Adipocyte (in vitro differentiated cells): ENCODE data around the gene PHF21A.
"Not testable (repeated sequence)": the region's sequence is repeated elsewhere in the genome, so short reads cannot be mapped to it uniquely, and the experiment has no call there.

Experiments
- DNase-seq: peaks from one replicate; pipeline ENCODE4 v3.0.0-alpha.2; 2015; ENCODE audit warnings: low read depth
- H3K27me3 ChIP-seq: replicated peaks from 2 replicates; pipeline ENCODE4 v1.7.0; 2013; ENCODE audit warnings: mild to moderate bottlenecking, low read length, moderate library complexity; ENCODE audit not compliant: control insufficient read depth, insufficient read depth
- H3K36me3 ChIP-seq: 2 replicates; pipeline ENCODE4 v1.7.0; 2013; ENCODE audit warnings: low read length, mild to moderate bottlenecking, moderate library complexity; ENCODE audit not compliant: control insufficient read depth, insufficient read depth, severe bottlenecking
- H3K4me1 ChIP-seq: 2 replicates; pipeline ENCODE4 v1.7.0; 2013; ENCODE audit warnings: mild to moderate bottlenecking, low read length, moderate library complexity; ENCODE audit not compliant: control insufficient read depth, insufficient read depth
- H3K4me3 ChIP-seq: 2 replicates; pipeline ENCODE4 v1.7.0; 2013; ENCODE audit warnings: mild to moderate bottlenecking, low read length, moderate library complexity
- H3K9ac ChIP-seq: 2 replicates; pipeline ENCODE4 v1.7.0; 2013; ENCODE audit warnings: mild to moderate bottlenecking, low read length, moderate library complexity
- H3K9me3 ChIP-seq: 2 replicates; pipeline ENCODE4 v1.7.0; 2013; ENCODE audit warnings: mild to moderate bottlenecking, low read length, moderate library complexity; ENCODE audit not compliant: control insufficient read depth

Gene PHF21A

DNA sequence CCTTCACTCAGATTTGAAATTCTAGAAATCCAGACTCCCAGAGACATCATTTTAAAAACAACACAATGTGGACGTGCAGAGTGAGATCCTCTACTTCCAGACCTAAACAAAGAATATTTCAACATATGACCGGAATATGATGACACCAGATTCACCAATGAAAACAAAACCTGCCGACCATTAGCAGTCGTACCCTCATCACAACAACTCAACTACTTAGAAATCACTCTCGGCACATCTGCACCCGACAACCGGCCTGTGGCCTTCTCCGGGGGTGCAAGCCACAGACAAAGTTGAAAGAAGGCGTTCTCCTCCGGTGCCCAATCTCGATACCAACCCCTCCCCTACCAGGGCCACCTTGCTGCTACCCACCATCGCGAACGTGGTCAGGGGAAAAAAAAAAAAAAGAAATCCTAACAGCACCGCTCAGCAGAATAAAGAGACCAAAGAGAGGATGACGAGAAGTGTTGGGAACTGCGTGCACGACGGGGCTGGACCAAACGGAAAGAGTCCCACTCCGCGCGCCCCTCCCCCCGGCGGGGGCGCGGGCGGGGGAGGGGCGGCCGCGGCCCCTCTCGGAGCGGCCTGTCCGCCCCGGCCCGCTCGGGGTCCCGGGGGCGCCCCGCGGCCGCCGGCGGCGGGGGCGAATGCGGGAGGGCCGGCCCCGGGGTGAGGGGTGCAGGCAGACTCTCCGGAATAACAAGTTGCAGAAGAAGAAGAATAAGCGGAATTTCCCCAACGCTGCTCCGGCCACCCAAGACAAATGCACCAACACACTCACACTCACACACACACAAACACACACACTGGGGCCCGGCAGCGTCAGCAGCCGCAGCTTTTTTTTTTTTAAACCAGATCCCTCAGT lies 1.7 kb downstream of the PHF21A start:
- DNase-seq = peak; percentile 84
- no peaks in the 10 kb centered on the region for H3K27me3 ChIP-seq

DNA sequence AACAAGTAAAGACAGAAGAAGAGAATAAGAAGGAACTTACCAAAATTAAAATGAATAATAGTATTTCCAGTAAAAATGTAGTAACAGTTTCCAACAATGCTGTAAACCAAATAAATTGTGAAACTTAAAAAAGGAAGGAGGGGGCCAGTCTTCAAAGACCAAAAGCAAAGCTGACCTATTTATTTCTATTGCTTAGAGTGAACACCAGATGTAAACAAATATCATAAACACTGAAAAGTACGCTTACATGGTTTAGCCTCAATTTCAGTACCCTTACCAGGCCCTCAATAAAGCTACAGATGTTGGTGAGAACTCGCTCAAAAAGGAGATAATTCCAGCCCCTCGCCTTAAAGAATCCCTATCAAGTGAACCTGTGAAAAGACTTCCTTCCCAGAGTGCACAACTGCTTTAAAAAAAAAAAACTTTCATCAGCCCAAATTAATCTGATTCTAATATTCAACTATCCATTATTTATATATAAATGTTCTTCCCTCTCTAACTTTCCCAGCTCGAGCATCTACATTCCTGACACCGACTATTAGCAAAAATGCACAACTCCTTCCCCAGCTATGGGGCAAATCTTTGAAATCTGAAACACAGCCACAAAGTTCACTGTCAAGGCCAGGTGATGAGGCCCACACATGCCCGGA lies 2.4 kb downstream of the PHF21A start:
- Histone ChIP-seq H3K4me3 (peak overlapping the region; percentile 99), H3K36me3 (no peaks in the 10 kb centered on the region), H3K9ac (peak overlapping the region; percentile 93), H3K4me1 (peaks cover 39% of the 10 kb centered on the region), H3K9me3 (no peaks in the 10 kb centered on the region), H3K27me3 (no peaks in the 10 kb centered on the region)
- peak; percentile 40 for DNase-seq

More for the DNA sequence above, 1.7 kb downstream of the PHF21A start:
- peaks cover 39% of the 10 kb centered on the region for H3K4me1 ChIP-seq
- H3K36me3 ChIP-seq = no peaks in the 10 kb centered on the region
- H3K9ac ChIP-seq = peak overlapping the region; percentile 93
- peak overlapping the region; percentile 99 for H3K4me3 ChIP-seq
- H3K9me3 ChIP-seq = no peaks in the 10 kb centered on the region

DNA sequence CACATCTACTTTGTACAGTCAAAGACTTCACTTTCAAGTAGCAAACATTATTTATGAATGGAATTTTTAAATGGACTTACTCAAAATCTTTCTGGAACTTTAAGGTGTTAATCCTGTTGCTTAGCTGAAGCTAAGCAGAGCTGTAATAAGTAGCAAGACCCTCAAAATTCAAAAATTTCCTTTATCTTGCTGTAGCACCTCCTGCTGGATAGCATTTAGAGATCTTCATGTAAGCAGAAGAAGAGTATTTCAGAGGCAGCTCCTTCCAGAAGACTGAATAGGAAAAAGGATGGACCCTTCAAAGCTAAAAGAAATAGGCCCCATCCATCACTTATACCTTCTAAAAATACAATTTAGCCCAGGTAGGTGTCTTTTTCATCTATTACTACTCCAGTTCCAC lies 3.4 kb downstream of the PHF21A start:
- H3K9me3 ChIP-seq = no peaks in the 10 kb centered on the region
- DNase-seq = no peak

DNA sequence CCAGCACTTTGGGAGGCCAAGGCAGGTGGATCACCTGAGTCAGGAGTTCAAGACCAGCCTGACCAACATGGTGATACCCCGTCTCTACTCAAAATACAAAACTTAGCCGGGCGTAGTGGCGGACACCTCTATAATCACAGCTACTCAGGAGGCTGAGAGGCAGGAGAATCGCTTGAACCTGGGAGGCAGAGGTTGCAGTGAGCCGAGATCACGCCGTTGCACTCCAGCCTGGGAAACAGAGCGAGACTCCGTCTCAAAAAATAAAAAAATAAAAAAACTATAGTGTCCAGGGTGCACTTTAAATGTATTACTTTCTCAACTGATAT lies 4.6 kb downstream of the PHF21A start:
- not testable (repeated sequence) for H3K36me3 ChIP-seq, H3K4me3 ChIP-seq, H3K27me3 ChIP-seq

More for the DNA sequence above, 3.4 kb downstream of the PHF21A start:
- Histone ChIP-seq H3K36me3 (no peaks in the 10 kb centered on the region), H3K9ac (peak overlapping the region; percentile 93), H3K27me3 (no peaks in the 10 kb centered on the region), H3K4me3 (peak overlapping the region; percentile 99), H3K4me1 (peaks cover 32% of the 10 kb centered on the region)

DNA sequence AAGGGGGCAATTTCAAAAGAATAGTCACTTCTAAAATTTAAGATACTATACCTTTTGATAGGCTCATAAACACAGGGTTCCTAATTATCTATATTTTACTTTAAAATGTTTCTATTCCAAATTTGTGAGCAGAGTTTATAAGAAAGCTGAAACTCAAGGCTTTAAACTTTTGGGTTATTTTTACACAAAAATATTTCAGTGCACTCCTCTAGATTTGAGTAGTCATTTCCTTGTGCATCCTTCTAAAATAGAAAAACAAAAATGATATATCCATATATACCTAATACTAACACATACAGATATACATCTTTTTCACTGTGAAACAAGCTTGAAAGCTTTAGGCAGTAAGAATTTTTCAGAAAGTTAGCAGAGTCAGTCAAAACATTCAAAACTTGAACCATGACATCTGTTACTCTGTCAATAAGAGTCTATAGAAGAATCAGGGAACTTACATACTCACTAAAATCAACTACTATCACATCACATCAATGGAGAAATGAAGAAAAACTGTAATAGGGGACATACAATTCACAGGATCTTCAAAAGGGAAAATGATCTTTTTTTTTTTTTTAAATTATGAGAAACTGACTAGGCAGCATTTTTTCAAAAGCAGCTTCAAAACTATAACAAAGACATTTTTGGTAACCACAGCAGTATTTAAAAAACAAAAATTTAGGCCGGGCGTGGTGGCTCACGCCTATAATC lies 5.1 kb downstream of the PHF21A start:
- no peaks in the 10 kb centered on the region for H3K27me3 ChIP-seq
- no peaks in the 10 kb centered on the region for H3K9me3 ChIP-seq
- H3K4me3 ChIP-seq = no peak overlapping the region
- peaks cover 25% of the 10 kb centered on the region for H3K4me1 ChIP-seq
- DNase-seq = no peak
- H3K36me3 ChIP-seq = no peaks in the 10 kb centered on the region
- H3K9ac ChIP-seq = peak overlapping the region; percentile 44

More for the DNA sequence above, 4.6 kb downstream of the PHF21A start:
- not testable (repeated sequence) for H3K9me3 ChIP-seq, DNase-seq, H3K9ac ChIP-seq
- peaks cover 25% of the 10 kb centered on the region for H3K4me1 ChIP-seq

DNA sequence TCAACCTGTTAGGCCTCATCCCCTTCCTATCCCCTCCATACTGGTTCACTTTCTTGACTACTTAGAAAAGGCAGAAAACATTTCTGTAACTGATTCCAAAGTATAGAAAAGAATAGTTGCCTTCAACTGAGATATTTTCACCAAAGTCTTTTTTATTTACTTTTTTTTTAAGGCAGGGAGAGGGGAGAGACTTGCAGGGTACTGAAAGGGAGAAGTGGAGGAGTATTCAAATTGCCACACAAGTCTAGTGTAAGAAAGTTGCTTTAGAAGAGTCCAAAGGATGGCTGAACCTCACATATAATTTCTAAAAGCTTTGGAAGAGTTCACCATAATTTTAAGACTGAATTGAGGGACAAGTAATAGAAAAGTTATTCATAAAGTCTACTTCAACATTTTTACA lies 6.3 kb downstream of the PHF21A start:
- Histone ChIP-seq H3K36me3 (no peaks in the 10 kb centered on the region), H3K27me3 (no peaks in the 10 kb centered on the region), H3K4me3 (no peak overlapping the region), H3K9ac (no peak overlapping the region), H3K9me3 (no peaks in the 10 kb centered on the region), H3K4me1 (peaks cover 25% of the 10 kb centered on the region)
- DNase-seq = no peak

DNA sequence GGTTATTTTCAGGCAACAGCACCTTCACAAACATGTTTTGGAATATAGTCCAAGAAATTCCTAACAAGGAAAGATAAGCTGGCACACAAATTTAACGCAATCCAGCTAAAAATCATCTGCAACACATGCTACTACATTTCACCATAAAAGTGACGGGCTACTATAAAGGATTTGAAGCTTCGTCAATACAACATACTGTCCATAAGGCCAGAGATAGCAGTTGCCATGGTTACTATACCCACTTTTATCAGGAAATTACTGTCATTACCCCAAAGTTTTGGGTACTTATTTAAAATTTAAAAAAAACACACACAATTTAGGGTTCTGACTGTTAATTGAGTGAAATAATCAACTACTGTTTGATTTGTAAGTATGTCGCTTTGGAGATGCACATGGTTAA lies 6.9 kb downstream of the PHF21A start:
- Histone ChIP-seq H3K27me3 (no peaks in the 10 kb centered on the region), H3K36me3 (no peaks in the 10 kb centered on the region), H3K9me3 (no peaks in the 10 kb centered on the region), H3K9ac (no peak overlapping the region), H3K4me1 (peaks cover 25% of the 10 kb centered on the region), H3K4me3 (no peak overlapping the region)
- no peak for DNase-seq

DNA sequence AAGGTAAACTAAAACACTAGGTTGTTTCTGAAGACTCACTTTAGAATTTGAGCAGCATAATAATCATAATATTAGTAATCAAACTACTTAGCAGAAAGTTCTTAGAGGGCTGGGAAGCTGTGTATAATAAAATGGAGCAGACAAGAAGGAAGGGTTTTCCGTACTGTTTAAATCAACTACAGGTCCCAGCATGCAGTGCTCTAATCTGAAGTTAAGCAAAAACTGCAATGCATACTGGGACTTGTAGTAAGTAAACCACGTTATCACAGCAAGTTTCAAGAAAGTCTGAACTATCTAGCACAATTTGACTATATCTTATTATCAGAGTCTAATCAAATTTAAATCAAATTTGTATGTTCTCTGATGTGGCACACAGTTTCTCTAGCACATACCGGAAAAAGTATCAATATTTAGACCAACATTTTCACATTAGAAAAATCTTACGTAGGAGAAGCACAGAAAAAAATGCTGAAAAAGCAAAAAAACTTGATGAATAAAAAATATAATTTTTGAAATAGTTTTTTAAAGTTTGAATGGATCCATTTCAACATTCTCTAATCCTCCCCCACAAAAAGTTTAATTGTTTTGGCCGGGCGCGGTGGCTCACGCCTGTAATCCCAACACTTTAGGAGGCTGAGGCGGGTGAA lies 8.2 kb downstream of the PHF21A start:
- Histone ChIP-seq H3K9ac (no peak overlapping the region), H3K4me1 (peaks cover 14% of the 10 kb centered on the region), H3K4me3 (no peak overlapping the region), H3K27me3 (no peaks in the 10 kb centered on the region), H3K36me3 (no peaks in the 10 kb centered on the region), H3K9me3 (no peaks in the 10 kb centered on the region)
- peak; percentile 52 for DNase-seq

DNA sequence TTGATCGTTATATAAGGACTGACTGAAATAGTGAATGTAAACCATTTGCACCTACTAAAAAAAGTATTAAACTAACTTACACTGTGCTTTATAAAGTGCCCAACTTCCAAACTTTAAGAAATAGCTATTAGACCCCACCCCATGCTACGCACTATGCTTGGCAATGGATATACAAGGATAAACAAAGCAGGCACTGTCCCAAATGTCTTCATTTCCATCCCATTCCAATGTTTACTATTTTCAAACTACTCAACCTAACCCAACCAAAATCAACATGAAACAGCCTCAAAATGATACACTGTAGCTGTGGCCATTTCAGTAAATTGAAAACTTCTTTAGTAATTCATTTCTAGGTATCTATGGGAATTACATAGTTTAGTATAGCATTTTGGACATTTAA lies 12.5 kb downstream of the PHF21A start:
- no peak for DNase-seq

DNA sequence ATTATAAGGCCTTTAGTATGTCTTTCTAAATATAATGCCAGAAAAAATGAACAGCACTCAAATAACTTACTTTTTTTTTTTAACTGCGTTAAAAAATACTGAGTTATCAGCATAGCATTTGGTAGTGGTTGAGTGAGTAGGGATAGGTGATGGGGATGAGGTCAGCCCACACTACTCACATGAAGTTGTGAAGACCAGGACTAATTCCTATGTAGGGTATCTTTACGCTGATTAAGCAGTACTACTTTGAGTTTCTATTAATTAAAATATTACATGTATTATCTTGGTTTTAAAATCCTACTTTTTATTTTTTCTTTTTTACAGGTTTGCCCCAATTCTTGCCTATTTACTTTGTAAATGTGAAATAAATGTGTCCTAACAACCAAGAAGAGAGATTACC lies 13.5 kb downstream of the PHF21A start:
- no peak overlapping the region for H3K9ac ChIP-seq
- no peaks in the 10 kb centered on the region for H3K36me3 ChIP-seq
- H3K4me3 ChIP-seq = no peak overlapping the region
- no peaks in the 10 kb centered on the region for H3K27me3 ChIP-seq
- H3K4me1 ChIP-seq = peaks cover 26% of the 10 kb centered on the region
- no peaks in the 10 kb centered on the region for H3K9me3 ChIP-seq
- DNase-seq = no peak

More for the DNA sequence above, 12.5 kb downstream of the PHF21A start:
- Histone ChIP-seq H3K9ac (no peak overlapping the region), H3K9me3 (no peaks in the 10 kb centered on the region), H3K27me3 (no peaks in the 10 kb centered on the region), H3K36me3 (no peaks in the 10 kb centered on the region), H3K4me1 (peaks cover 26% of the 10 kb centered on the region), H3K4me3 (no peak overlapping the region)

DNA sequence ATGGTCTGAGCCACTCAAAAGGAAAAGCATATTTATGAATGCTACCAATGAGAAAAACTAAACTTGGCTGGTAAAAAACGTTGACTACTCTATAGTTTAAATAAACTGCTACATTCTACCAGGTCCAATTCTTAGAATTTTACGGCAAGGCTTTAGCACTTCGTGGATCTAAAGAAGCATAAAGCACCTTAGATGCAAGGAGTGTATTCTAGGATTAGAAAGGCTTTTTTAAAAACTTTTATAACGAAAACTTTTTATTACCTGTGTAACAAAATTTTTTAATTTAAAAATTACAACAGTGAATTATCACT lies 13.9 kb downstream of the PHF21A start:
- H3K4me1 ChIP-seq = peaks cover 26% of the 10 kb centered on the region
- no peak for DNase-seq
- H3K27me3 ChIP-seq = no peaks in the 10 kb centered on the region
- no peak overlapping the region for H3K9ac ChIP-seq
- no peaks in the 10 kb centered on the region for H3K36me3 ChIP-seq
- H3K4me3 ChIP-seq = no peak overlapping the region
- H3K9me3 ChIP-seq = no peaks in the 10 kb centered on the region
